Panc1 (cell line): ENCODE data around the gene TFDP2. TPM values are rescaled to one million over a fixed set of nuclear protein-coding genes. Genes with fewer than 3 reads are reported as not detected.
A peak's percentile ranks its signal among the peaks of the same experiment; 100 is the strongest.
"Not testable (repeated sequence)": the region's sequence is repeated elsewhere in the genome, so short reads cannot be mapped to it uniquely, and the experiment has no call there.

Experiments used
- ATAC-seq: fragments of 200-7000 bp; cut with Tn5 transposase; 2 replicates; pipeline ENCODE4 v1.9.1; 2020; ENCODE audit warnings: mild to moderate bottlenecking, moderate library complexity
- BruUV-seq: library from RNA; stranded (reverse); fragments of 400-500 nt; replicated peaks from 2 replicates; lab custom pipeline; 2021; lab: Mats Ljungman, UMichigan
- CTCF ChIA-PET: fragments of 300-600 bp; sonication (Branson Sonifier 250); formaldehyde crosslinking; loops from one replicate; lab custom pipeline; 2022; ENCODE audit warnings: antibody characterized with exemption; lab: Charles Lee
- POLR2A ChIA-PET: fragments of 300-600 bp; sonication (Branson Sonifier 250); formaldehyde crosslinking; loops from one replicate; lab custom pipeline; 2022; ENCODE audit warnings: antibody characterized with exemption; lab: Charles Lee
- DNase-seq: peaks from one replicate; pipeline ENCODE4 v3.0.0-alpha.2; 2010; ENCODE audit warnings: low read depth, low spot score
- H3K27ac ChIP-seq: 2 replicates; pipeline ENCODE4 v1.5.1; 2011; ENCODE audit warnings: mild to moderate bottlenecking, low read length, inconsistent platforms
- H3K27me3 ChIP-seq: fragments of 200-500 bp; sonication (Bioruptor generic); 2 replicates; pipeline ENCODE4 v1.6.0; 2014; ENCODE audit warnings: low read length, inconsistent platforms; ENCODE audit not compliant: control insufficient read depth, insufficient read depth
- H3K36me3 ChIP-seq: fragments of 200-500 bp; sonication (Bioruptor generic); 2 replicates; pipeline ENCODE4 v1.5.1; 2014; ENCODE audit warnings: inconsistent platforms, mild to moderate bottlenecking, low read length, moderate library complexity; ENCODE audit not compliant: control insufficient read depth, insufficient read depth
- H3K4me1 ChIP-seq: 2 replicates; pipeline ENCODE4 v1.5.1; 2011; ENCODE audit warnings: inconsistent platforms, mild to moderate bottlenecking, low read length, moderate library complexity; ENCODE audit not compliant: control insufficient read depth, insufficient read depth
- H3K4me3 ChIP-seq, 2 experiments: 2 replicates each; pipeline ENCODE4 v1.5.1; 2011 to 2012; ENCODE audit warnings: low read depth in 2 of 2, low read length in 2 of 2, mild to moderate bottlenecking in 2 of 2, inconsistent platforms in 1 of 2, moderate library complexity in 1 of 2
- H3K9me3 ChIP-seq: fragments of 200-500 bp; sonication (Bioruptor generic); 2 replicates; pipeline ENCODE4 v1.5.1; 2014; ENCODE audit warnings: low read depth, mild to moderate bottlenecking, inconsistent platforms, low read length, moderate library complexity; ENCODE audit not compliant: control insufficient read depth, insufficient read depth
- POLR2AphosphoS5 ChIP-seq: IDR thresholded peaks from 2 replicates; pipeline ENCODE4 v1.6.1; 2012; ENCODE audit warnings: mild to moderate bottlenecking, low read depth, low read length, moderate library complexity
- SIN3A ChIP-seq: IDR thresholded peaks from 2 replicates; pipeline ENCODE4 v1.6.1; 2012; ENCODE audit warnings: low read depth, mild to moderate bottlenecking, low read length, moderate library complexity, borderline replicate concordance; ENCODE audit not compliant: insufficient read depth
- TCF7L2 ChIP-seq: IDR thresholded peaks from 2 replicates; pipeline ENCODE4 v1.6.1; 2011; ENCODE audit warnings: mild to moderate bottlenecking, low read depth, low read length, inconsistent platforms
- in situ Hi-C: cut with HindIII; loops from 2 replicates; pipeline ENCODE4 v1.10.0; 2016; ENCODE audit warnings: low sequenced_read_pairs, low pct_unique_long_range_greater_than_20kb
- intact Hi-C: fragments of 100-400 bp; cut with micrococcal nuclease; formaldehyde crosslinking; loops from one replicate; pipeline ENCODE4 v1.10.0; 2022; ENCODE audit not compliant: unreplicated experiment
- total RNA-seq: library from RNA; stranded (reverse); gene quantifications from one replicate; pipeline ENCODE4 v1.2.1, GENCODE V29; 2021; ENCODE audit not compliant: unreplicated experiment
- TF ChIP-seq, protein P1 (sequence below): fragments of 450-650 bp; IDR thresholded peaks from 2 replicates; pipeline ENCODE4 v1.5.1; 2017; ENCODE audit warnings: mild to moderate bottlenecking
- TF ChIP-seq, protein P2 (sequence below), 2 experiments: IDR thresholded peaks; 2 replicates each; pipeline ENCODE4 v1.6.1; 2011 to 2012; ENCODE audit warnings: low read depth in 2 of 2, control low read depth in 1 of 2, low read length in 1 of 2, mild to moderate bottlenecking in 1 of 2, moderate library complexity in 1 of 2; ENCODE audit not compliant: insufficient read depth in 1 of 2

TFDP2 gene
- total RNA-seq, 1 experiment from 2014 or later: 66.3 TPM

DNA sequence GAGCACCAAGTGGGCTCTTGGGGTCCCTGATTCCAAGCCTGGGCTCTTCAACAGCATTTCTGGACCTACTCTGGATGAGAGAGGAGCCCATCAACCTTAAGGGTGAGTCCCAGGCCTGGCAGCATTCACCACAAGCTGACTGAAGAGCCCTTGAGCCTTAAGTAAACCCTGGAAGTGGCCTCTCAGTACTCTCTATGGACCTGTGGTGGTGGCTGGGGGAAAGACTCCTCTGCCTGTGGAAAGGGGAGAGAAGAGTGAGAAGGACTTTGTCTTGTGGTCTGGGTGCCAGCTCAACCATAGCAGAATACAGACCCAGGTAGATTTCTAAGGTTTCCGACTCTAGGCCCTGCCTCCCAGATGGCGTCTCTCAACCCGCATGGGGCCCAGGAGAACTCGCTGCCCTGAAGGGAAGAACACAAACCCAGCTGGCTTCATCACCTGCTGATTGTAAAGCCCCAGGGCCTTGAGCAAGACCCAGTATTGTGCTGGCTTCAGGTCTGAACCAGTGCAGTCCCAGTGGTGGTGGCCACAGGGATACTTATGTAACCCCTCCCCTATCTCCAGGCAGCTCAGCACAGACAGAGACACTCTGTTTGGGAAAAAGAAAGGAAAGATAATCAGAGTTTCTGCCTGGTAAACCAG lies 71.4 kb downstream of the TFDP2 start:
- Histone ChIP-seq H3K9me3 (no peaks in the 10 kb centered on the region), H3K36me3 (no peaks in the 10 kb centered on the region), H3K4me1 (no peaks in the 10 kb centered on the region), H3K27me3 (no peaks in the 10 kb centered on the region), H3K4me3 (no peak overlapping the region), H3K27ac (no peak overlapping the region)
- DNase-seq: no peak
- intact Hi-C loops (no loop called here), in situ Hi-C loops (no loop called here)
- no peak for ATAC-seq
- ChIA-PET POLR2A (no interaction called here), CTCF (no interaction called here)
- TF ChIP-seq, protein P1, sequence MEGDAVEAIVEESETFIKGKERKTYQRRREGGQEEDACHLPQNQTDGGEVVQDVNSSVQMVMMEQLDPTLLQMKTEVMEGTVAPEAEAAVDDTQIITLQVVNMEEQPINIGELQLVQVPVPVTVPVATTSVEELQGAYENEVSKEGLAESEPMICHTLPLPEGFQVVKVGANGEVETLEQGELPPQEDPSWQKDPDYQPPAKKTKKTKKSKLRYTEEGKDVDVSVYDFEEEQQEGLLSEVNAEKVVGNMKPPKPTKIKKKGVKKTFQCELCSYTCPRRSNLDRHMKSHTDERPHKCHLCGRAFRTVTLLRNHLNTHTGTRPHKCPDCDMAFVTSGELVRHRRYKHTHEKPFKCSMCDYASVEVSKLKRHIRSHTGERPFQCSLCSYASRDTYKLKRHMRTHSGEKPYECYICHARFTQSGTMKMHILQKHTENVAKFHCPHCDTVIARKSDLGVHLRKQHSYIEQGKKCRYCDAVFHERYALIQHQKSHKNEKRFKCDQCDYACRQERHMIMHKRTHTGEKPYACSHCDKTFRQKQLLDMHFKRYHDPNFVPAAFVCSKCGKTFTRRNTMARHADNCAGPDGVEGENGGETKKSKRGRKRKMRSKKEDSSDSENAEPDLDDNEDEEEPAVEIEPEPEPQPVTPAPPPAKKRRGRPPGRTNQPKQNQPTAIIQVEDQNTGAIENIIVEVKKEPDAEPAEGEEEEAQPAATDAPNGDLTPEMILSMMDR: no peak
- TF ChIP-seq, protein P2, sequence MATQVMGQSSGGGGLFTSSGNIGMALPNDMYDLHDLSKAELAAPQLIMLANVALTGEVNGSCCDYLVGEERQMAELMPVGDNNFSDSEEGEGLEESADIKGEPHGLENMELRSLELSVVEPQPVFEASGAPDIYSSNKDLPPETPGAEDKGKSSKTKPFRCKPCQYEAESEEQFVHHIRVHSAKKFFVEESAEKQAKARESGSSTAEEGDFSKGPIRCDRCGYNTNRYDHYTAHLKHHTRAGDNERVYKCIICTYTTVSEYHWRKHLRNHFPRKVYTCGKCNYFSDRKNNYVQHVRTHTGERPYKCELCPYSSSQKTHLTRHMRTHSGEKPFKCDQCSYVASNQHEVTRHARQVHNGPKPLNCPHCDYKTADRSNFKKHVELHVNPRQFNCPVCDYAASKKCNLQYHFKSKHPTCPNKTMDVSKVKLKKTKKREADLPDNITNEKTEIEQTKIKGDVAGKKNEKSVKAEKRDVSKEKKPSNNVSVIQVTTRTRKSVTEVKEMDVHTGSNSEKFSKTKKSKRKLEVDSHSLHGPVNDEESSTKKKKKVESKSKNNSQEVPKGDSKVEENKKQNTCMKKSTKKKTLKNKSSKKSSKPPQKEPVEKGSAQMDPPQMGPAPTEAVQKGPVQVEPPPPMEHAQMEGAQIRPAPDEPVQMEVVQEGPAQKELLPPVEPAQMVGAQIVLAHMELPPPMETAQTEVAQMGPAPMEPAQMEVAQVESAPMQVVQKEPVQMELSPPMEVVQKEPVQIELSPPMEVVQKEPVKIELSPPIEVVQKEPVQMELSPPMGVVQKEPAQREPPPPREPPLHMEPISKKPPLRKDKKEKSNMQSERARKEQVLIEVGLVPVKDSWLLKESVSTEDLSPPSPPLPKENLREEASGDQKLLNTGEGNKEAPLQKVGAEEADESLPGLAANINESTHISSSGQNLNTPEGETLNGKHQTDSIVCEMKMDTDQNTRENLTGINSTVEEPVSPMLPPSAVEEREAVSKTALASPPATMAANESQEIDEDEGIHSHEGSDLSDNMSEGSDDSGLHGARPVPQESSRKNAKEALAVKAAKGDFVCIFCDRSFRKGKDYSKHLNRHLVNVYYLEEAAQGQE (IDR thresholded peaks at IDR 0.05; ENCODE audit: insufficient read depth in 1 of 2, low read depth in 2 of 2, low read length in 1 of 2): no peak
- no peak for TF ChIP-seq POLR2AphosphoS5
- no peak for TF ChIP-seq TCF7L2
- no peak for TF ChIP-seq SIN3A
- BruUV-seq: no TSS peak

DNA sequence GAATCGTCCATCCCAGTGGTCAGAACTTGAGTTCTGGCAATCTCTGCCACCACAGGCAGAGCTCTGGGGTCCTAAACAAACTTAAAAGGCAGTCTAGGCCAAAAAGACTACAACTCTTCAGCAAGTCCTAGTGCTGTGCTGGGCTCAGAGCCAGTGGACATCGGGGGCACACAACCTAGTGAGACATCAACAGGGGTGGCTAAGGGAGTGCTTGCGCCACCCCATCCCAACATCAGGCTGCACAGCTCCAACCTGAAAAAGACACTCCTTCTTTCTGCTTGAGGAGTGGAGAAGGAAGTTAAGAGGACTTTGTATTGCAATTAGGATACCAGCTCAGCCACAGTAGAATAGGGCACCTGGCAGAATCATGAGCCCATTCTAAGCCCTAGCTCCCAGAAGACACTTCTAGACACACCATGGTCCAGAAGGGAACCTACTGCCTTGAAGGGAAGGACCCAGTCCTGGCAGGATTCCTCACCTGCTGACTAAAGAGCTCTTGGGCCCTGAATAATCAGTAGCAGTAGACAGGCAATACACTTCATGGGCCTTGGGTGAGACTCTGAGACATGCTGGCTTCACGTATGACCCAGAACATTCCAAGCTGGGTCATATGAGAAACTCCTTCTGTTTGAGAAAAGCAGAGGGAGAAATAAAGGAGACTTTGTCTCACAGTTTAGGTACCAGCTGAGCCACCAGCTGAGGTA lies 72.0 kb downstream of the TFDP2 start:
- ATAC-seq (peak; percentile 12; the same call in 1 of the 2 replicates), DNase-seq (no peak)
- no peaks in the 10 kb centered on the region for H3K27me3 ChIP-seq
- intact Hi-C loops (no loop called here), in situ Hi-C loops (no loop called here)
- H3K4me1 ChIP-seq: no peaks in the 10 kb centered on the region
- POLR2A ChIA-PET: no interaction called here
- no peak overlapping the region for H3K4me3 ChIP-seq
- no TSS peak for BruUV-seq
- H3K9me3 ChIP-seq: no peaks in the 10 kb centered on the region
- TF ChIP-seq SIN3A (no peak), TCF7L2 (no peak), POLR2AphosphoS5 (no peak)
- TF ChIP-seq, protein P1: no peak
- TF ChIP-seq, protein P2 (IDR thresholded peaks at IDR 0.05; ENCODE audit: insufficient read depth in 1 of 2, low read depth in 2 of 2, low read length in 1 of 2): no peak
- H3K27ac ChIP-seq: no peak overlapping the region
- H3K36me3 ChIP-seq: no peaks in the 10 kb centered on the region
- CTCF ChIA-PET: no interaction called here

DNA sequence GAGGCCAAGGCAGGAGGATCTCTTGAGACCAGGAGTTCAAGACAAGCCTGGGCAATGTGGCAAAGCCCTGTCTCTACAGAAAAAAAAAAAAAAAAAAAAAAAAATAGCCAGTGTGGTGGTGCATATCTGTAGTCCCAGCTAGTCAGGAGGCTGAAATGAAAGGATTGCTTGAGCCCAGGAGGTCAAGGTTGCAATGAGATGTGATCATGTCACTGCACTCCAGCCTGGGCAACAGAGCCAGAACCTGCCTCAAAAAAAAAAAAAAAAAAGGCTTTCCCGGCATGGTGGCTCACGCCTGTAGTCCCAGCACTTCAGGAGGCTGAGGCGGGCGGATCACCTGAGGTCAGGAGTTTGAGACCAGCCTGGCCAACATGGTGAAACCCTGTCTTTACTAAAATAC lies 73.7 kb downstream of the TFDP2 start:
- in situ Hi-C loops, H3K4me3 ChIP-seq, BruUV-seq, intact Hi-C loops, H3K27me3 ChIP-seq, H3K4me1 ChIP-seq, DNase-seq, H3K9me3 ChIP-seq, H3K36me3 ChIP-seq, H3K27ac ChIP-seq, ATAC-seq, CTCF ChIA-PET, POLR2A ChIA-PET: not testable (repeated sequence)
